BLaER1 treated with 17β-estradiol and CSF1 and Interleukin-3, amounts not matched to agents 10 nM and 100 nM (cell line): ENCODE measurements around the gene RTP2.

Source experiments
- H3K27ac ChIP-seq, 11 experiments: shearing (Covaris generic); formaldehyde crosslinking; 2 replicates each; pipeline ENCODE4 v1.8.1; 2022
- H3K27me3 ChIP-seq, 11 experiments: shearing (Covaris generic); formaldehyde crosslinking; 2 replicates each; pipeline ENCODE4 v1.8.1; 2022
- H3K36me3 ChIP-seq, 11 experiments: shearing (Covaris generic); formaldehyde crosslinking; 2 replicates each; pipeline ENCODE4 v1.8.1; 2022
- H3K4me1 ChIP-seq, 10 experiments: shearing (Covaris generic); formaldehyde crosslinking; 2 replicates each; pipeline ENCODE4 v1.8.1; 2022
- H3K4me2 ChIP-seq, 11 experiments: shearing (Covaris generic); formaldehyde crosslinking; 2 replicates each; pipeline ENCODE4 v1.8.1; 2022
- H3K4me3 ChIP-seq, 10 experiments: shearing (Covaris generic); formaldehyde crosslinking; 2 replicates each; pipeline ENCODE4 v1.8.1; 2022
- H3K9ac ChIP-seq, 11 experiments: shearing (Covaris generic); formaldehyde crosslinking; 2 replicates each; pipeline ENCODE4 v1.8.1; 2022
- H3K9me3 ChIP-seq, 11 experiments: shearing (Covaris generic); formaldehyde crosslinking; replicated peaks in 1 of 11; 2 replicates each; pipeline ENCODE4 v1.8.1; 2022
- H4K20me1 ChIP-seq, 11 experiments: shearing (Covaris generic); formaldehyde crosslinking; 2 replicates each; pipeline ENCODE4 v1.8.1; 2022
- Cebpa-rat ChIP-seq, 11 experiments: shearing (Covaris generic); IDR thresholded peaks; 2 replicates each; pipeline ENCODE4 v1.8.1; 2022

The RTP2 gene

GRCh38 chr3:187745201-187746058 lies 43.1 kb upstream of the RTP2 start, which contains the start of gene BCL6:
TSS of gene BCL6 (minus strand) at chr3:187745468. CDS start at chr3:187733693, 11,775 bp downstream.
- H3K4me3 ChIP-seq: peak within 1 kb of the TSS; percentile 76 to 96 (median 88)
- TF ChIP-seq Cebpa-rat (IDR thresholded peaks at IDR 0.05): peak; percentile 66 to 96 (median 84); a peak in 20 of 22 replicates
- H3K27ac ChIP-seq: peak within 1 kb of the TSS; percentile 97 to 100 (median 99)
- H3K4me1 ChIP-seq: peaks cover 37 to 50% (median 43%) of the 10 kb centered on the region in 10 experiments
- H3K9me3 ChIP-seq: no peaks in the 10 kb centered on the region
- H4K20me1 ChIP-seq: peaks cover 0 to 12% (median 0%) of the 10 kb centered on the region in 11 experiments; a peak in 3 of 22 replicates
- no peaks in the 10 kb centered on the region for H3K27me3 ChIP-seq
- no peaks in the 10 kb centered on the region; a peak in 1 of 22 replicates for H3K36me3 ChIP-seq
- peak within 1 kb of the TSS; percentile 96 to 100 (median 99) for H3K9ac ChIP-seq
- H3K4me2 ChIP-seq: peak within 1 kb of the TSS; percentile 69 to 98 (median 89)

- no peak for TF ChIP-seq Cebpa-rat (IDR thresholded peaks at IDR 0.05)
- H3K4me3 ChIP-seq: peak overlapping the region; percentile 76 to 96 (median 88)
- no peaks in the 10 kb centered on the region for H3K9me3 ChIP-seq
- peak overlapping the region; percentile 23 to 98 (median 89) for H3K4me2 ChIP-seq
- H3K36me3 ChIP-seq: peaks cover 0 to 2% (median 0%) of the 10 kb centered on the region in 11 experiments; a peak in 2 of 22 replicates
- H3K4me1 ChIP-seq: peaks cover 31 to 47% (median 40%) of the 10 kb centered on the region in 10 experiments
- H4K20me1 ChIP-seq: peaks cover 0 to 16% (median 0%) of the 10 kb centered on the region in 11 experiments; a peak in 5 of 22 replicates
- no peaks in the 10 kb centered on the region for H3K27me3 ChIP-seq
- H3K27ac ChIP-seq: peak overlapping the region; percentile 97 to 100 (median 99)
- peak overlapping the region; percentile 96 to 100 (median 99) for H3K9ac ChIP-seq
Measured at GRCh38 chr3:187744169-187745151, 42.1 kb upstream of the RTP2 start.

- H4K20me1 ChIP-seq: peaks cover 0 to 25% (median 0%) of the 10 kb centered on the region in 11 experiments; a peak in 5 of 22 replicates
- peaks cover 0 to 6% (median 0%) of the 10 kb centered on the region in 11 experiments; a peak in 2 of 22 replicates for H3K36me3 ChIP-seq
- H3K4me2 ChIP-seq: peak overlapping the region; percentile 89 to 99 (median 95)
- peak overlapping the region; percentile 97 to 100 (median 99) for H3K27ac ChIP-seq
- no peaks in the 10 kb centered on the region for H3K9me3 ChIP-seq
- H3K4me1 ChIP-seq: peaks cover 25 to 41% (median 35%) of the 10 kb centered on the region in 10 experiments
- no peaks in the 10 kb centered on the region for H3K27me3 ChIP-seq
- no peak for TF ChIP-seq Cebpa-rat (IDR thresholded peaks at IDR 0.05)
- peak overlapping the region; percentile 76 to 96 (median 88) for H3K4me3 ChIP-seq
- peak overlapping the region; percentile 96 to 100 (median 99) for H3K9ac ChIP-seq
Measured at GRCh38 chr3:187743195-187744141, 41.1 kb upstream of the RTP2 start.

- H3K4me2 ChIP-seq: peak overlapping the region; percentile 89 to 99 (median 95)
- H3K4me3 ChIP-seq: peak overlapping the region; percentile 76 to 96 (median 88)
Measured at GRCh38 chr3:187742351-187743171, 40.2 kb upstream of the RTP2 start.

GRCh38 chr3:187741403-187742350 lies 39.3 kb upstream of the RTP2 start:
- Histone ChIP-seq H3K27me3 (no peaks in the 10 kb centered on the region), H3K9me3 (no peaks in the 10 kb centered on the region), H3K9ac (peak overlapping the region; percentile 96 to 100 (median 99)), H4K20me1 (peaks cover 0 to 43% (median 3%) of the 10 kb centered on the region in 11 experiments; a peak in 10 of 22 replicates), H3K27ac (peak overlapping the region; percentile 97 to 100 (median 99)), H3K4me1 (peaks cover 15 to 41% (median 33%) of the 10 kb centered on the region in 10 experiments), H3K36me3 (peaks cover 0 to 6% (median 0%) of the 10 kb centered on the region in 11 experiments; a peak in 2 of 22 replicates), H3K4me2 (peak overlapping the region; percentile 89 to 99 (median 95)), H3K4me3 (peak overlapping the region; percentile 76 to 96 (median 88))
- no peak for TF ChIP-seq Cebpa-rat (IDR thresholded peaks at IDR 0.05)

More at GRCh38 chr3:187742351-187743171, 40.2 kb upstream of the RTP2 start:
- TF ChIP-seq Cebpa-rat (IDR thresholded peaks at IDR 0.05): no peak
- peaks cover 0 to 35% (median 0%) of the 10 kb centered on the region in 11 experiments; a peak in 5 of 22 replicates for H4K20me1 ChIP-seq
- peaks cover 16 to 40% (median 31%) of the 10 kb centered on the region in 10 experiments for H3K4me1 ChIP-seq
- no peaks in the 10 kb centered on the region for H3K27me3 ChIP-seq
- H3K27ac ChIP-seq: peak overlapping the region; percentile 97 to 100 (median 99)
- H3K36me3 ChIP-seq: peaks cover 0 to 6% (median 0%) of the 10 kb centered on the region in 11 experiments; a peak in 2 of 22 replicates
- peak overlapping the region; percentile 96 to 100 (median 99) for H3K9ac ChIP-seq
- H3K9me3 ChIP-seq: no peaks in the 10 kb centered on the region
